NCI-H2029 treated with DMSO at 0.1 percent for 48 hours (cell line): ENCODE data around the gene KPNA3.
A peak's percentile ranks its signal among the peaks of the same experiment; 100 is the strongest.

ENCODE experiments used
- DNase-seq: peaks from one replicate; lab custom pipeline; 2025; lab: John Stamatoyannopoulos, UW

Gene KPNA3

DNA sequence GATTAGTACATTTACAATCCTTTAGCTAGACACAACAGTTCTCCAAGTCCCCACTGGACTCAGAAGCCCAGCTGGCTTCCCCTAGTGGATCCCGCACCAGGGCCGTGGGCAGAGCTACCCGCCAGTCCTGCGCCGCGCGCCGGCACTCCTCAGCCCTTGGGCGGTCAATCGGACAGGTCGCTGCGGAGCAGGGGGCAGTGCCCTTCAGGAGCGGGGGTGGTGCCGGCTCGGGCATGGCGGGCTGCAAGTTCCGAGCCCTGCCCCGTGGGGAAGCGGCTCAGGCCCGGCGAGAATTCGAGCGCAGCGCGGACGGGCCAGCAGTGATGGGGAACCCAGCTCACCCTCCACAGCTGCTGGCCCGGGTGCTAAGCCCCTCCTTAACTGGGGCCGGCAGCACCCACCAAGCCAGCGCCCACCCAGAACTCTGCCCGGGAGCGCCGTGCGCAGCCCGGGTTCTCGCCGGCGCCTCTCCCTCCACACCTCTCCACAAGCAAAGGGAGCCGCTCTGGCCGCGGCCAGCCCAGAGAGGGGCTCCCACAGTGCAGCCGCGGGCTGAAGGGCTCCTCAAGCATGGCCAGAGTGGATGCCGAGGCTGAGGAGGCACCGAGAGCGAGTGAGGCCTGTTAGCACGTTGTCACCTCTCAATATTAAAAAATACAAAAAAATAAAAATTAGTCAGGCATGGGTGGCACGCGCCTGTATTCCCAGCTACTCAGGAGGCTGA lies 114.1 kb downstream of the KPNA3 start:
- DNase-seq: no peak

DNA sequence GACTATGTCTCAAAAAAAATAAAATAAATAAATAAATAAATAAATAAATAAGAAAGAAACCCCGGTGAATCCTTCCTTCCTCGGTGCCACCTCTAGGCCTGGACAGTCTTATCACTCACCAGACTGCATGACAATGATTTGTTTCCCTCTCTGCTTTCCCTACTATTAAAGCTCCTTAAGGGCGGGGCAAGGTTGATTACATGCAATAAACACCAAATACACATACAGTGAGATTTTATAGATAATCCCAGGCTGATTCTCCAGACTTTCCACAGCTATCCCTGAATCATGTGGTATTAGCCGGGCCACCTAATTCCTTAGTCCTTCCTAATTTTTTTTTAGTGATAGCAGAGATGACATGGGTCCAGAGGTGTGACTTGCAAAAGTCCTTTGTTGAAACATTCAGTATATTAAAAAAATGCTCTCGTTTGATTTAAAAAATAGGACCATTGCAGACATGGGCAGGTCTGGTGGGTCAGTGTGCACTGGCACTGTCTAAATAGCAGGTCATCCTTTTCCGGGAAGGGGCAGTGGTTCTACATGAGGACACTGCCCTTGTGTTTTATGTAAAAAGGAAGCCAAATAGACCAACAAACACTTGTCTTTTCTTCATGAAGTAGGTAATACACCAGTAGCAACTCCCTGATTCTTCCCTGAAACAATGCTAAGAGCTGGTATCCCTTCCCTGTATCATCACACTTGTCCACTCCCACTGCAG lies 115.7 kb downstream of the KPNA3 start:
- DNase-seq: no peak

DNA sequence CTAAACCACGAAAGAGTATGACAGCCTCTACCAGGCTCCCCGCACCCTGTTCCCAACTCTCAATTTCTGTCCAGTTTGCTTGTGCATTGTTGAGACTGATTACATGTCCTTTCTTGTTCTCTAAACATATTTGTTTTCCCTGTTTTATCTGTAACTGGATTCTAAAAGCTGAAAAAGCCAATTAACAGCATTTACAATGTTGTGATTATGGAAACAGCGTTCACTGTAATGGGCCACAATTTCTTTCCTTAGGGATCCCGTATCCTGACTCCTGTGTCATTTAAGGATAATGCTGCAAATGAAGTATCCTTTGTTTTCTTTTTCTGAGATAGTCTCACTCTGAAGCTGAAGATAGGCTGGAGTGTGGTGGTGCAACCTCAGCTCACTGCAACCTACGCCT lies 121.7 kb downstream of the KPNA3 start:
- DNase-seq: no peak

DNA sequence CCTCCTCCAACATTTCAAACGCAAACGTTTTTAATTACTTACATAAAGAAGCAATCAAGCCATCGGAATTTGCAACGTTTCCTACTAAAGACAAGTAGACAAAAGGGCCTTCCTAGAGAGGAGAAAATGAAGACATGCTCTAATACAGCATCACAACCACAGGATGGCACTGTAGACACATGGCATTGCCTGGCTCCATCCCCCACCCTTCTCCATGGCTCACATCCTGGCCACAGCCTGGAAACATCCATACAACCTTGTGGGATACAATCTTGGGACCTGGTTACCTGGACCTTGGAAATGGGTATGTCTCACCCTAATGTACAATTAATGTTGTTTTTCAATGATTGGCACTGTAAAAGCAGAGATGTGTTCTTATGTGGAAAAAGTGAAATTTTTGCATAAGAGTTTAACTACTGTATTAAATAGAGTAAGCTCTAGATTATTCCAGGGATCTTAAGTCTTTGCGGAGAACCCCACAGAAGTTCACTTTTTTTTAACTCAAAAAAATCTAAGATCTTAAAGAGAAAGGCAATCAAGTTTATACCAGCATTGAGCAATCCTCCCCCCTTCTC lies 122.7 kb downstream of the KPNA3 start:
- peak; percentile 28 for DNase-seq

DNA sequence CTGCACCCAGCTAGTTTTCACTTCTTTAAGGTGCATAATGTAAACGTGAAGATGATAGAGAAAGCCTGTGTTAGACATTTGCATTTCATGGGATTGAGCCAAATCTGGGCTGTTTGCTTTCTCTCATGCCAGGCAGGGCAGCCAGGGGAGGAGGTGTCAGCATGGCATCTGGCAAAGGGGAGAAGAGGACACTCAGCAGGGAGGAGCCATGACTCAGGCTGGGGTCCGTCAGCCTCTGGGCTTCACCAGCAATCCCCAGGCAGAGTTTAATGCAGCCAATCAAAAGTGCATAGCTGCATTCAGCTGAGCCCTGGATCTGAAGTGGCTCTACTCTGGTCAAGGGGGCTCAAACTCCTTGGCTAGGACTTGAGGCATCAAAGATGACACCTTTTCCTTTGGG lies 124.7 kb downstream of the KPNA3 start:
- DNase-seq: no peak

DNA sequence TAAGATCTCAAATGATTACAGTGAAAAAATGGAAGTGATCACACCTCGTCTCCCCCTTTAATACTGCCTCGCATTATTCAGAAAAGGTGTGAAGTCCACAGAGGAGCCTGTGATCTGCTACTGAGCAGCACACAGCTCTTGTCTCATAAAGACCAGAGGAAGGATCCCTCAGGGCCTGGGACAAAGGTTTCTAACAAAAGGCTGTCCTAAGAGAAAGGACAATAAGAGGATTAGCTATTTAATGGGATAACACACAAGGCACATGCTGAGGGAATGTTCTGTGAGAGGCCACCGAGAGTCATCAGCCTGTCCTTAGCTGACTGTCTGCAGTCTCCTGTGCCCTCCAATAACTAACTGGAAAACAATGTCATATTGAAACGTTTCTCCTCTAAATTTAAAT lies 127.9 kb downstream of the KPNA3 start:
- DNase-seq: no peak

DNA sequence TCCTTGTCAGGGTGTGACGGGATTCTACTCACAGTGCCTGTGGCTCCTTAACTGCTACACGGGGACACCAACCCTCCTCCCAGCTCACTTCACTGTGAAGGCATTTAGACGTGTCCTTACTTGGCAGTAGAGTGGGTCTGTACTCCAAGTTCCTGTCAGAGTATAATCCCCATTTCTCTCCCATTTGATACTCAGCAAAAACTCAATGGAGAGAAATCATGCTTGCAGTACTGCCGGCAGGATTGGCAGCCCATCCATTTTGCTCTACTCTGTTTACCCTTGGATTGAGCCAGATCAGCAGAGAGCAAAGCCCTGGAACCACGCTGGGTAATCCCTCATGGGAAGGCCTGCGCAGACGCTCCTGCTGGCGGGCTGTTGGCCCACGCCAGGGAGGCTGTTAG lies 135.2 kb downstream of the KPNA3 start:
- no peak for DNase-seq

DNA sequence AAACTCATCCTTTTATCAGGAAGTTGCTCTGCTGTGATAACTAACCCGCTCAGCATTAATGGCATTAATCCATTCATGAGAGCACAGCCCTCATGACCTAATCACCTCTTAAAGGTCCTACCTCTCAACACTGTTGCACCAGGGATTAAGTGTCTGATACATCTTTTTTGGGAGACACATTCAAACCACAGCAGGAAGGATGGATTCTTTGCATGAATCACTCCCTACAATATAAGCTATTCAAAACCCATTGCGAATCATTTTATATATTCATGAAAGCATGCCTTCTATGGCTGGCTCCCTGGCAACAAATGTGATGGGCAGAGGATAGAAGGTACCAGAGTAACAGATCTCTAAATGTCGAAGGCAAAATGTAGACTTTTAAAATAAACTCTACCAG lies 136.6 kb downstream of the KPNA3 start:
- DNase-seq: no peak

DNA sequence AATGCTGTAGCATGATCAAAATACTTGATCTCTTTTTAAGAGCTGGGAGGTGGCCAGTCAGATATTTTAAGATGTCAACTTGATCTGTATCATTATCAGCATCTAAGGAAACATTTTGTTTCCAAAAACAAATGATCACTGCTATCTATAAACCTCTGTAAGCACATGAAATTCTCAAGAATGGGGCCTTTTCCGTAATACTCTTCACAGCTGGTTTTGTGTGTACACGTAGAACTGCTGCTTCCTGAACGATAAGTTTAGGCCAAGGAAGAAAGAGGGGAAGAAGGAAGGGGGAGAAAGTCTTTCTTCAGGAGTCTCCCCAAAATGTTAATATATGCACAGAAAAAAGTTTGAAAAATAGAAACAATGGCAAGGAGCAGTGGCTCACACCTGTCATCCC lies 138.5 kb downstream of the KPNA3 start:
- DNase-seq: no peak

DNA sequence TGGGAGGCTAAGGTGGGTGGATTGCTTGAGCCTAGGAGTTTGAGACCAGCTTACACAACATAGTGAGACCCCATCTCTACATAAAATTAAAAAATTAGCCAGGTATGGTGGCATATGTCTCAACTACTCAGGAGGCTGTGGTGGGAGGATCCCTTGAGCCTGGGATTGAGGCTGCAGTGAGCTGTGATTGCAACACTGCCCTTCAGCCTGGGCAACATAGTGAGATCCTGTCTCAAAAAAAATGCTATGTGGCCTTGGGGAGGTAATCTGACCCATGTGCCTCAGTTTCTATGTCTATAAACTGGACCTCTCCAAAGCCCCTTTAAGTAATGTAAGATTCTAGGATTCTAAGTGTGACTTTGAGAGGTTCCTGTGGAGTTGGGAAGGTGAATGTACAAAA lies 139.0 kb downstream of the KPNA3 start:
- DNase-seq: no peak

DNA sequence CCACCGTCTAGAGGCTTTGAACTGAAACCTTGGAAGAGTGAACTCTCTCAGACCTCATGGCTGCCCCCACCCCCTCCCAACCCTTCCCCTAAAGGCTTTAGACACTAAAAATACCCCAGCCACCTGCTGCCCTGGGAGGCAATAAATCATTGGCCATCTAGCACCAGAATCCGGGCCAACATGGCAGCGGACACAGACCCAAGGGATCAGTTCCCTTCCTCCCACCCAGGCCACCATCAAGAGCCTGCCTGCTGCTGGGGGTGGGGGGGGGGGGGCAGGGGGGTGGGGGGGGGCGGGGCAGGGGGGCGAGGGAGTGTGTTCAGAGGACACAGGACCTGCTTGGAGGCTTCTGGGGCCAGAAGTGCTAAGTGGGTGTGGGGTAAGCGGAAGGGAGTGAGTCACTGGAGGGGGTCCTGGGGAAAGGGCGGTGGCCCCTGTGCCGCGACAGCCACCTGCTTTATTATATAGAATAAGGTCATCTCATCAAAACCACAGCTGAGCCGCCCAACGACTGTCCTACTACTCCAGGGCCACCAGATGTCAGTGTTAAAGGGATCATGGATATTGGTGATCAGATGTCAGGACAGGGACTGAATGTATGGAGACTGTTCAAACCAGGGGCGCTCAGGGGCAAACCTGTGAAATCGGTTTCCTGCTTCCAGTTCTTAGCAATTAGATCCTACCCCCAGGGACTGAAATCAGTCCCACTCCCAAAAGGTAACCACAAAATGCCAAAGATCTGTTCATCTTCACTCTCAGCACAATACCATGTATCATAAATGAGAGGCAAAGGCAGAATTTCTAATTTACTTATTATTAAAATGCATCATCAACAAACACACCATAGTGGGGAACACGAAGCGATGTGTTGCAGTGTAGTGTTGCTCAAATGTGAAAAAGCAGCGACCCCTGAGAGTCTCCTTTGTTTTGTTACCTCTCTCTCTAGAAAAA lies 139.9 kb downstream of the KPNA3 start:
- DNase-seq: no peak

DNA sequence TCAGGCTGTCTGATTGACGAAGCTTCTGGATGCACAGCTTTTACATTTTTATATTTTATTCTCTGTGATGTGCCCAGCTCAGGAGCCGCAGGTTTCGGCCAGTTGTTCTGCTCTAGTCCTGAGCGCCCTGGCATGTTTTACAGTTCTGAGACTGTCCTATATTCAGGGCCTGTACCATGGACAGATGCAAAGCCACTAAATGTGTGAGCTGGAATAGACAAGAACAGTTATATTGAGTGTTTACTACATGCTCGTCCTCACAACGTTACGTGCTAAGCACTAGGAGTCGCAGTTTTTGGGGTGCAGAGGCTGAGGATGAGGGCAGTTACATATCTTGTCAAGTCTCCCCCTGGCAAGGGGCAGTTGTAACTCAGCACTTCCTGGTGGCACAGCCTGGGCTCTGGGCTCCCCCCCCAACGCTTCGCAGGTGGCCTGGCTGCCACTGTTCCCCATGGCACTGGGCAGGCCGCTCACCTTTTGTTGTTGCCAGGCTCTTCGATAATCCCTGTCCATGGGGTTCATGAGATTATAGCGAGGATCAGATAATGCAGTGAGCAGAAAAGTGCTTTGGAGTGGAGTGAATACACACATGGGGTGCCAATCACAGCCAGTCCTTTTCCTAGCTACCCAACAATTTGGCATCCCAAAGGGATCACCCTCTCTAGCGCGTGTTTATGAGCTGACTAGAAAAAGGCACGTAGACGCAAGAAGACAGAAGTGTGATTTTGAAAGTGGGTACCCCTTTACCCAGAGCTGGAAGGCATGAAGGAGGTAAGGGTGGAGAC lies 140.7 kb downstream of the KPNA3 start:
- no peak for DNase-seq

DNA sequence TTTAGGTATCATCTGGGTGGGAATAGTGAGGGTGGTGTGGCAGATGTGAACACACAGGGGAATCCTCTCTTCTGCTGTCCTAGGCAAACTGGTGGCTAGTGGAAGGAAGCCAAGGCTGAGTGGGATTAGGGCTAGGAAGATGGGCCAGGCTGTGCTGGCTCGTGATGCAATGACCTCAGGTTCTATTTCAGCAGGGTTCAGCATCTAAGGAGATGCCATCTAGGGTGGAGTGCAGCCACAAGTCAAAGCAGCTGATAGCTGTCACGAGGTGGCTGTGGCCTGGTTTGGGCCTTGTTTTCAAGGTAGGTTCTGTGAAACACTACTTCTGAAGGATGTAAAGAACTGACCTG lies 142.5 kb downstream of the KPNA3 start:
- no peak for DNase-seq
